ENCODE measurements around the gene PANK1. TPM values are rescaled to one million over a fixed set of nuclear protein-coding genes. Genes with fewer than 3 reads are reported as not detected.
"Not testable (repeated sequence)": the region's sequence is repeated elsewhere in the genome, so short reads cannot be mapped to it uniquely, and the experiment has no call there.

The PANK1 gene
- total RNA-seq, 1 donor from 2014 or later = 7.6 TPM

- intact Hi-C loops (cut with micrococcal nuclease) = no loop called here
These were observed 22.9 kb downstream of the PANK1 start for GRCh38 chr10:89622151-89622550.

GRCh38 chr10:89621438-89621837 is 23.6 kb downstream of the PANK1 start:
- intact Hi-C loops (cut with micrococcal nuclease) = no loop called here

GRCh38 chr10:89620296-89620695 is 24.7 kb downstream of the PANK1 start:
- intact Hi-C loops (cut with micrococcal nuclease) = not testable (repeated sequence)

- intact Hi-C loops (cut with micrococcal nuclease) = no loop called here
These were observed 29.2 kb downstream of the PANK1 start for GRCh38 chr10:89615824-89616223.

- intact Hi-C loops (cut with micrococcal nuclease) = no loop called here
These were observed 29.9 kb downstream of the PANK1 start for GRCh38 chr10:89615112-89615511.

- intact Hi-C loops (cut with micrococcal nuclease) = no loop called here
These were observed 31.5 kb downstream of the PANK1 start for GRCh38 chr10:89613582-89613981.

GRCh38 chr10:89611282-89611681 is 33.8 kb downstream of the PANK1 start:
- intact Hi-C loops (cut with micrococcal nuclease) = no loop called here

GRCh38 chr10:89609833-89610346 is 35.2 kb downstream of the PANK1 start:
- intact Hi-C loops (cut with micrococcal nuclease) = no loop called here

GRCh38 chr10:89604200-89604599 is 40.8 kb downstream of the PANK1 start:
- intact Hi-C loops (cut with micrococcal nuclease) = no loop called here

- intact Hi-C loops (cut with micrococcal nuclease) = no loop called here
These were observed 42.1 kb downstream of the PANK1 start for GRCh38 chr10:89602919-89603318.

- intact Hi-C loops (cut with micrococcal nuclease) = no loop called here
These were observed 43.2 kb downstream of the PANK1 start for GRCh38 chr10:89601728-89602361.

GRCh38 chr10:89600041-89600440 is 45.0 kb downstream of the PANK1 start:
- intact Hi-C loops (cut with micrococcal nuclease) = no loop called here

GRCh38 chr10:89593043-89593442 is 52.0 kb downstream of the PANK1 start:
- intact Hi-C loops (cut with micrococcal nuclease) = no loop called here

- intact Hi-C loops (cut with micrococcal nuclease) = no loop called here
These were observed 52.5 kb downstream of the PANK1 start for GRCh38 chr10:89592539-89592938.

- intact Hi-C loops (cut with micrococcal nuclease) = no loop called here
These were observed 53.2 kb downstream of the PANK1 start for GRCh38 chr10:89591796-89592271.

- intact Hi-C loops (cut with micrococcal nuclease) = no loop called here
These were observed 53.8 kb downstream of the PANK1 start for GRCh38 chr10:89591111-89591795.

GRCh38 chr10:89590326-89590725 is 54.7 kb downstream of the PANK1 start:
- intact Hi-C loops (cut with micrococcal nuclease) = no loop called here

- intact Hi-C loops (cut with micrococcal nuclease) = no loop called here
These were observed 55.8 kb downstream of the PANK1 start for GRCh38 chr10:89589101-89589720.

GRCh38 chr10:89588671-89589070 is 56.4 kb downstream of the PANK1 start:
- intact Hi-C loops (cut with micrococcal nuclease) = no loop called here

GRCh38 chr10:89582022-89582421 is 63.0 kb downstream of the PANK1 start:
- intact Hi-C loops (cut with micrococcal nuclease) = no loop called here

GRCh38 chr10:89580243-89580642 is 64.8 kb downstream of the PANK1 start:
- intact Hi-C loops (cut with micrococcal nuclease) = no loop called here

GRCh38 chr10:89576696-89577095 is 68.3 kb downstream of the PANK1 start:
- intact Hi-C loops (cut with micrococcal nuclease) = no loop called here

Data from T-helper 2 cell treated with Interferon-gamma antibody and Interleukin-4, amounts not matched to agents 100 ng/mL and 5 ng/mL, for 36 hours (primary cell).